ENCODE measurements around the gene PLA2G12B.

DNA sequence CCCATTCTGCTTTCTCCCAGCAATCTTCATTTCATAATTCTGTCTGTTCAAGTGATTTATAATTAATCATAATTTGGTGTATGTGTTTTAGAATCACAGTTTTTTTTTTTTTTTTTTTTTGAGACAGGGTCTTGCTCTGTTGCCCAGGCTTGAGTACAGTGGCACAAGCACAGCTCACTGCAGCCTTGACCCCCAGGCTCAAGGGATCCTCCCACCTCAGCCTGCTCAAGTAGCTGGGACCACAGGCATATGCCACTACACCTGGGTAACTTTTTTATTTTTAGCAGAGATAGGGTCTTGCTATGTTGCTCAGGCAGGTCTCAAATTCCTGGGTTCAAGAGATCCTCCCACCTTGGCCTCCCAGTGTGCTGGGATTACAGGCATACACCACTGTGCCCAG is 49.2 kb upstream of the PLA2G12B start:
- TF ChIP-seq, protein P1, sequence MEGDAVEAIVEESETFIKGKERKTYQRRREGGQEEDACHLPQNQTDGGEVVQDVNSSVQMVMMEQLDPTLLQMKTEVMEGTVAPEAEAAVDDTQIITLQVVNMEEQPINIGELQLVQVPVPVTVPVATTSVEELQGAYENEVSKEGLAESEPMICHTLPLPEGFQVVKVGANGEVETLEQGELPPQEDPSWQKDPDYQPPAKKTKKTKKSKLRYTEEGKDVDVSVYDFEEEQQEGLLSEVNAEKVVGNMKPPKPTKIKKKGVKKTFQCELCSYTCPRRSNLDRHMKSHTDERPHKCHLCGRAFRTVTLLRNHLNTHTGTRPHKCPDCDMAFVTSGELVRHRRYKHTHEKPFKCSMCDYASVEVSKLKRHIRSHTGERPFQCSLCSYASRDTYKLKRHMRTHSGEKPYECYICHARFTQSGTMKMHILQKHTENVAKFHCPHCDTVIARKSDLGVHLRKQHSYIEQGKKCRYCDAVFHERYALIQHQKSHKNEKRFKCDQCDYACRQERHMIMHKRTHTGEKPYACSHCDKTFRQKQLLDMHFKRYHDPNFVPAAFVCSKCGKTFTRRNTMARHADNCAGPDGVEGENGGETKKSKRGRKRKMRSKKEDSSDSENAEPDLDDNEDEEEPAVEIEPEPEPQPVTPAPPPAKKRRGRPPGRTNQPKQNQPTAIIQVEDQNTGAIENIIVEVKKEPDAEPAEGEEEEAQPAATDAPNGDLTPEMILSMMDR (conservative IDR thresholded peaks at IDR 0.05): no peak
- TF ChIP-seq ZFX (IDR thresholded peaks at IDR 0.05): no peak

Data from C4-2B (cell line).